Fibroblast of lung (primary cell): ENCODE data around the gene DDB1. TPM values are rescaled to one million over a fixed set of nuclear protein-coding genes. Genes with fewer than 3 reads are reported as not detected.

Experiments
- DNase-seq, 2 donors: peaks; one replicate each; pipeline versions ENCODE4 v3.0.0 to v3.0.0-alpha.2; 2010; ENCODE audit warnings: low read depth in 2 of 2
- H2AFZ ChIP-seq: 2 replicates; pipeline ENCODE4 v1.5.1; 2012; ENCODE audit warnings: low read length, control low read depth, inconsistent platforms
- H3K27ac ChIP-seq: 2 replicates; pipeline ENCODE4 v1.5.1; 2011; ENCODE audit warnings: low read length, control low read depth; ENCODE audit not compliant: insufficient read depth
- H3K27me3 ChIP-seq: 2 replicates; pipeline ENCODE4 v1.5.1; 2011; ENCODE audit warnings: mild to moderate bottlenecking, low read length; ENCODE audit not compliant: control insufficient read depth, insufficient read depth
- H3K36me3 ChIP-seq: 2 replicates; pipeline ENCODE4 v1.5.1; 2011; ENCODE audit warnings: low read length; ENCODE audit not compliant: control insufficient read depth, insufficient read depth
- H3K4me1 ChIP-seq: 2 replicates; pipeline ENCODE4 v1.5.1; 2011; ENCODE audit warnings: low read length; ENCODE audit not compliant: control insufficient read depth, insufficient read depth; ENCODE audit errors: extremely low read depth
- H3K4me2 ChIP-seq: 2 replicates; pipeline ENCODE4 v1.5.1; 2011; ENCODE audit warnings: low read length, control low read depth; ENCODE audit not compliant: insufficient read depth; ENCODE audit errors: extremely low read depth
- H3K4me3 ChIP-seq, 4 experiments: fragments of 200-600 bp in 1 of 4; sonication (generic) in 1 of 4; replicated peaks in 1 of 4; 2 replicates each; pipeline ENCODE4 v1.5.1; 2011 to 2016; ENCODE audit warnings: low read length in 4 of 4, low read depth in 3 of 4, mild to moderate bottlenecking in 3 of 4, control low read depth in 2 of 4, inconsistent platforms in 1 of 4, mixed read lengths in 1 of 4; ENCODE audit not compliant: insufficient read depth in 1 of 4; ENCODE audit errors: control extremely low read depth in 1 of 4
- H3K79me2 ChIP-seq: 2 replicates; pipeline ENCODE4 v1.5.1; 2012; ENCODE audit warnings: mild to moderate bottlenecking, low read length, inconsistent platforms; ENCODE audit not compliant: control insufficient read depth, insufficient read depth
- H3K9ac ChIP-seq: 2 replicates; pipeline ENCODE4 v1.5.1; 2011; ENCODE audit warnings: mild to moderate bottlenecking, low read length, control low read depth; ENCODE audit not compliant: insufficient read depth
- H3K9me3 ChIP-seq: 2 replicates; pipeline ENCODE4 v1.5.1; 2012; ENCODE audit warnings: low read depth, low read length; ENCODE audit not compliant: control insufficient read depth, insufficient read depth
- H4K20me1 ChIP-seq: 2 replicates; pipeline ENCODE4 v1.5.1; 2011; ENCODE audit warnings: low read length; ENCODE audit not compliant: control insufficient read depth, insufficient read depth; ENCODE audit errors: extremely low read depth
- CTCF ChIP-seq, 2 donors: IDR thresholded peaks in 1 of 2; conservative IDR thresholded peaks in 1 of 2; 1 replicate in 1 of 2; 2 replicates in 1 of 2; pipeline ENCODE4 v1.5.1; 2011 to 2012; ENCODE audit warnings: low read length in 2 of 2, control low read depth in 1 of 2, inconsistent platforms in 1 of 2, low read depth in 1 of 2, mild to moderate bottlenecking in 1 of 2
- EZH2 ChIP-seq: IDR thresholded peaks from 2 replicates; pipeline ENCODE4 v1.5.1; 2012; ENCODE audit warnings: low read length, control low read depth, mild to moderate bottlenecking; ENCODE audit errors: missing control alignments
- polyA plus RNA-seq, 2 donors: library from polyadenylated mRNA; depleted of rRNA in 1 of 2; stranded (reverse) in 1 of 2; unstranded in 1 of 2; fragments of >200 nt; gene quantifications; 2 replicates each; pipeline ENCODE4 v1.2.1, GENCODE V29; 2011 to 2012; ENCODE audit warnings: missing spikeins in 1 of 2
- total RNA-seq: library from RNA; depleted of rRNA; stranded (reverse); fragments of >200 nt; gene quantifications from 2 replicates; pipeline ENCODE4 v1.2.1, GENCODE V29; 2014

DDB1 gene
- total and polyA plus RNA-seq, 2 donors (not counting 1 experiment from before 2014, with no cell fraction given), result 282 to 298 TPM

- TF ChIP-seq EZH2 (no peak), CTCF (conservative IDR thresholded peaks at IDR 0.05 in 1 of 2, IDR thresholded peaks at IDR 0.05 in 1 of 2; ENCODE audit: low read depth in 1 of 2, low read length in 2 of 2) (no peak)
- H3K9ac ChIP-seq, result no peak overlapping the region
- H3K36me3 ChIP-seq, result no peaks in the 10 kb centered on the region
- H3K4me2 ChIP-seq, result no peak overlapping the region
- H3K4me3 ChIP-seq, result no peak overlapping the region
- DNase-seq, result no peak
- no peaks in the 10 kb centered on the region for H3K79me2 ChIP-seq
- no peak overlapping the region for H2AFZ ChIP-seq
- no peaks in the 10 kb centered on the region for H3K27me3 ChIP-seq
- no peaks in the 10 kb centered on the region for H4K20me1 ChIP-seq
- H3K4me1 ChIP-seq, result no peaks in the 10 kb centered on the region
- no peaks in the 10 kb centered on the region for H3K9me3 ChIP-seq
- no peak overlapping the region for H3K27ac ChIP-seq
Measured at GRCh38 chr11:61265357-61265756, 67.5 kb downstream of the DDB1 start.

DNA sequence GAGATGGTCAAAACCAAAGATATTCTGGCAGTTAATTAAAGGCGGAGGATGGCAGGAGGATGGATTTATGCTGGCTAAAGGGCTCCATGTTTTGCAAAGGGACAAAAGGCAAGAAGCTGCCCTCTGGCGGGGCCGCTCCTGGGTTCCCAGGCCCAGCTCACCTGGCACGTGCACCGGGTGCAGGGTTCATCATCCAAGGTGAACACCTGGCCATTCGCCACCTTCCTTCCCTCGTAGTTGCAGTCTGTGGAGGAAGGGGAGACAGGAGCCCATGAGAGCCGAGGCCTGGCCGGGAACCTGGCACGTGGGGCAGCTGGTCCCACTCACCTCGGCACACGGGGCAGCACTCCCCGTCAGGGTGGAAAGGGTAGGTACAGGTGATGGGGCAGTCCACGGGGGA is 68.1 kb downstream of the DDB1 start:
- no peak overlapping the region for H3K9ac ChIP-seq
- TF ChIP-seq CTCF (conservative IDR thresholded peaks at IDR 0.05 in 1 of 2, IDR thresholded peaks at IDR 0.05 in 1 of 2; ENCODE audit: low read depth in 1 of 2, low read length in 2 of 2) (no peak), EZH2 (no peak)
- H3K9me3 ChIP-seq, result no peaks in the 10 kb centered on the region
- H3K36me3 ChIP-seq, result no peaks in the 10 kb centered on the region
- no peaks in the 10 kb centered on the region for H3K27me3 ChIP-seq
- H2AFZ ChIP-seq, result no peak overlapping the region
- no peak overlapping the region for H3K27ac ChIP-seq
- H3K79me2 ChIP-seq, result no peaks in the 10 kb centered on the region
- H3K4me2 ChIP-seq, result no peak overlapping the region
- H4K20me1 ChIP-seq, result no peaks in the 10 kb centered on the region
- no peak overlapping the region for H3K4me3 ChIP-seq
- no peak for DNase-seq
- H3K4me1 ChIP-seq, result no peaks in the 10 kb centered on the region

DNA sequence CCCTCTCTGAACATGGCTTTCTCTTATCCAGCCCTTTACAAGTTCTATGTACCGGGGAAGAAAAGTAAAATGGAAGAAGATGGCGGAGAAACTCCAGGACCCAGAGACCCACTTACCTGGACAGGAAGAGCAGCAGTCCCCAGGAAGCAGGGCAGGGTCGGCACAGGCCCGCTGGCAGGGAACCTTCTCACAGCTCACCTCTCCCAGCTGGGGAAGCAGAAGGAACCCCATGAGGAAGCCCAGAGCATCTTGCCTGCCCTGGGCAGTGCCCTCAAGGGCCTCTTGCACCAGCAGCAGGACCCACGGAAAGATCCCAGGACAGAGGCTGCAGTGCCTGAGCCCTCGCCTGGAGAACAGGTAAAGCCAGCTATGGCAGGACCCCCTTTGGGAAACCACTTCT is 68.5 kb downstream of the DDB1 start:
- Histone ChIP-seq H3K4me3 (no peak overlapping the region), H3K27ac (no peak overlapping the region), H3K36me3 (no peaks in the 10 kb centered on the region), H3K27me3 (no peaks in the 10 kb centered on the region), H3K9me3 (no peaks in the 10 kb centered on the region), H3K4me1 (no peaks in the 10 kb centered on the region), H2AFZ (no peak overlapping the region), H4K20me1 (no peaks in the 10 kb centered on the region), H3K9ac (no peak overlapping the region), H3K4me2 (no peak overlapping the region), H3K79me2 (no peaks in the 10 kb centered on the region)
- no peak for TF ChIP-seq CTCF (conservative IDR thresholded peaks at IDR 0.05 in 1 of 2, IDR thresholded peaks at IDR 0.05 in 1 of 2; ENCODE audit: low read depth in 1 of 2, low read length in 2 of 2)
- no peak for TF ChIP-seq EZH2
- no peak for DNase-seq
